WI38 (cell line): ENCODE results near the gene ABLIM1.

Experiments used
- H3K4me3 ChIP-seq: 2 replicates; pipeline ENCODE4 v1.5.1; 2011; ENCODE audit warnings: low read depth, mild to moderate bottlenecking, control low read depth, low read length
- CTCF ChIP-seq: IDR thresholded peaks from 2 replicates; pipeline ENCODE4 v1.5.1; 2012; ENCODE audit warnings: low read depth, mild to moderate bottlenecking, control low read depth, low read length

The ABLIM1 gene

DNA sequence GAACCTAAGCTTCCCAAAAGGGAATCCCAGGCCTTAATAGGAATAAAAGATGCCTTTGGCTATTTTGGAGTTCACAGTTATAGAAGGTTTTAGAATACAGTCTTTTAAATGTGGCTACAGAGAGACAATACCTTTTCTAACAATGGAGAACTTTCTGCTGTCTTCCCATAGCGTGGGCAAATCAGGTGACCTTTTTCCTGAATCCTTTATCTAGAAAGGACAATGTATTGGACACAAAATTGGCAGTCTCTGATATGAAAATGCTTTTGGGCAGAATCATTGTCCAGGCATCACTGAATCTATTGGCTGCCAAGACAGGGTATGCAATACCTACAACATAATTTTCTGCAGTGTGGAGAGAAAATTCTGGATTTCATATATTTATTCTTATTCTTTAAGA is 7.8 kb upstream of the ABLIM1 start:
- no peak for TF ChIP-seq CTCF
- H3K4me3 ChIP-seq: no peak overlapping the region

DNA sequence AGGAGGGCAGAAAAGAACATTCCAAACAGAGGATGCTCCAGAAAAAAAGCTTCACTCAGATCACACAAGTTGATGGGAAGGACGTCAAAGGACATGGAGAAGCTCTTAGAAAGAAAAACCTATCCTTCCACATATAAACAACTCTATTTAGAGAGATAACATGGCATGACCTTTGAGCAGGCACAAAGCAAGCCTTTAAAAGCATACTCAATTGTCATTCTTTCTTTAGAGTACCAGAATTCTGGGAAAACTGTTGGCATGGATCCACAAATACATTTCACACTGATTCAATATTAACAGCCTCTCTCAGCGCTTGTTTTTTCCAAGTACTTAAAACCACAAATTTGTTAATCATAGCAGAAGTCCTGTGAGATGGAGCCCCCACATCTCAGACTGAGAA is 7.3 kb upstream of the ABLIM1 start:
- H3K4me3 ChIP-seq: no peak overlapping the region
- TF ChIP-seq CTCF: no peak

- H3K4me3 ChIP-seq: no peak overlapping the region
- no peak for TF ChIP-seq CTCF
Measured at GRCh38 chr10:114664127-114664526, 6.1 kb upstream of the ABLIM1 start.

- H3K4me3 ChIP-seq: no peak overlapping the region
- TF ChIP-seq CTCF: no peak
Measured at GRCh38 chr10:114663626-114664025, 5.6 kb upstream of the ABLIM1 start.

GRCh38 chr10:114662646-114663217 is 4.7 kb upstream of the ABLIM1 start:
- no peak overlapping the region for H3K4me3 ChIP-seq
- no peak for TF ChIP-seq CTCF

GRCh38 chr10:114661212-114661880 is 3.3 kb upstream of the ABLIM1 start:
- TF ChIP-seq CTCF: no peak
- H3K4me3 ChIP-seq: no peak overlapping the region

GRCh38 chr10:114655671-114656070 is 2.4 kb downstream of the ABLIM1 start:
- no peak for TF ChIP-seq CTCF
- H3K4me3 ChIP-seq: no peak overlapping the region
